ENCODE data around the gene PEX11G. TPM values are rescaled to one million over a fixed set of nuclear protein-coding genes. Genes with fewer than 3 reads are reported as not detected.
A peak's percentile ranks its signal among the peaks of the same experiment; 100 is the strongest.

The PEX11G gene
- total and polyA plus RNA-seq, 8 donors, result 1.5 to 6.8 (median 2.5) TPM

DNA sequence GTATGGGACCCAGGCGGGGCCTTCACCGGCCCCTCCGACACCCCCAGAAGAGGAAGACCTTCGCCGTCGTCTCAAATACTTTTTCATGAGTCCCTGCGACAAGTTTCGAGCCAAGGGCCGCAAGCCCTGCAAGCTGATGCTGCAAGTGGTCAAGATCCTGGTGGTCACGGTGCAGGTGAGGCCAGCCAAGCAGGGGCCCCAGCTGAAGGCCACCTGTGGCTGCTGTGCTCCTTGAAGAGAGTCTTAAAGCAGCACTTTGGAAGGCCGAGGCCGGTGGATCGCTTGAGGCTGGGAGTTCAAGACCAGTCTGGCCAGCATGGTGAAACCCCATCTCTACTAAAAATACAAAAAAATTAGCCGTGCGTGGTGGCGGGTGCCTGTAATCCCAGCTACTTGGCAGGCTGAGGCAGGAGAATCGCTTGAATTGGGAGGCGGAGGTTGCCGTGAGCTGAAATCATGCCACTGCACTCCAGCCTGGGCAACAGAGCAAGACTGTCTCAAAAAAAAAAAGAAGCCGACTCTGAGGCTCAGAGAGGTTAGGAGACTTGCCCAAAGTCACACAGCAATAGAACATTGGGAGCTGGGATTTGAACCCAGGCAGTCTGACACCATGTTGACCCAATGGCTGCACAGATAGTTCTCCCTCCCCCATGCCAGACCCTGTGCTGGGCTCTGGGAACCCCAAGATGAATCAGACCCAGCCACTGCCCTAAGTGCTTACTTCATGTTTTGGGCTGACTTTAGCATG, 36.3 kb upstream of the PEX11G start:
- Histone ChIP-seq H3K27me3 (no peaks in the 10 kb centered on the region), H3K27ac (no peak overlapping the region), H3K4me1 (peaks cover 4 to 13% (median 12%) of the 10 kb centered on the region in 3 donors), H3K9me3 (no peaks in the 10 kb centered on the region), H3K4me3 (no peak overlapping the region), H3K36me3 (no peaks in the 10 kb centered on the region)
- intact Hi-C loops (cut with DNase I), result no loop called here
- ATAC-seq, result no peak
- WGBS, 2 donors, result 91 to 93% methylated on average over 20 of the region's 20 CpGs
- TF ChIP-seq, protein P1, sequence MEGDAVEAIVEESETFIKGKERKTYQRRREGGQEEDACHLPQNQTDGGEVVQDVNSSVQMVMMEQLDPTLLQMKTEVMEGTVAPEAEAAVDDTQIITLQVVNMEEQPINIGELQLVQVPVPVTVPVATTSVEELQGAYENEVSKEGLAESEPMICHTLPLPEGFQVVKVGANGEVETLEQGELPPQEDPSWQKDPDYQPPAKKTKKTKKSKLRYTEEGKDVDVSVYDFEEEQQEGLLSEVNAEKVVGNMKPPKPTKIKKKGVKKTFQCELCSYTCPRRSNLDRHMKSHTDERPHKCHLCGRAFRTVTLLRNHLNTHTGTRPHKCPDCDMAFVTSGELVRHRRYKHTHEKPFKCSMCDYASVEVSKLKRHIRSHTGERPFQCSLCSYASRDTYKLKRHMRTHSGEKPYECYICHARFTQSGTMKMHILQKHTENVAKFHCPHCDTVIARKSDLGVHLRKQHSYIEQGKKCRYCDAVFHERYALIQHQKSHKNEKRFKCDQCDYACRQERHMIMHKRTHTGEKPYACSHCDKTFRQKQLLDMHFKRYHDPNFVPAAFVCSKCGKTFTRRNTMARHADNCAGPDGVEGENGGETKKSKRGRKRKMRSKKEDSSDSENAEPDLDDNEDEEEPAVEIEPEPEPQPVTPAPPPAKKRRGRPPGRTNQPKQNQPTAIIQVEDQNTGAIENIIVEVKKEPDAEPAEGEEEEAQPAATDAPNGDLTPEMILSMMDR (IDR thresholded peaks at IDR 0.05), result no peak
- no peak for FAIRE-seq
- DNase-seq, result no peak

DNA sequence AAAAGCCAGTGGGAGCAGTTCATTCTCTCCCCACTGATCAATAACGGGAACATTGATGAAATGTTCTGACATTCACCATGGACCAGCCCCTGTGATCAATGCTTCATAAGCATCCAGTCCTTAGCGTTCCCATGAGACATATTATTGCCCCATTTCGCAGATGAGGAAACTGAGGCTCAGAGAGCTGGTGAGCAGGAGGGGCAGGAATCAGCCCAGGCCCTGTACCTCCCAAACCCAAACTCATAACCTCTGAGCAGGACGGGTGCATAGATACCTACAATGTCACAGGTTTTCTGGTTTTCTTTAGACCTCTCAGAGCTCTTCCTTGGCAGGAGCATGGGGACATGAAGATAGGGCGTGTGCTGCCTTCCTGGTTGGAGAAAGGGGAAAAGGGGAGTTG, 35.7 kb upstream of the PEX11G start:
- Histone ChIP-seq H3K27me3 (no peaks in the 10 kb centered on the region), H3K36me3 (no peaks in the 10 kb centered on the region), H3K27ac (no peak overlapping the region), H3K4me1 (peaks cover 4 to 13% (median 12%) of the 10 kb centered on the region in 3 donors), H3K4me3 (no peak overlapping the region), H3K9me3 (no peaks in the 10 kb centered on the region)
- DNase-seq (no peak), FAIRE-seq (no peak), ATAC-seq (no peak)
- 85 to 86% methylated on average over 5 of the region's 5 CpGs for WGBS, 2 donors
- TF ChIP-seq, protein P1 (IDR thresholded peaks at IDR 0.05), result no peak
- intact Hi-C loops (cut with DNase I), result no loop called here

DNA sequence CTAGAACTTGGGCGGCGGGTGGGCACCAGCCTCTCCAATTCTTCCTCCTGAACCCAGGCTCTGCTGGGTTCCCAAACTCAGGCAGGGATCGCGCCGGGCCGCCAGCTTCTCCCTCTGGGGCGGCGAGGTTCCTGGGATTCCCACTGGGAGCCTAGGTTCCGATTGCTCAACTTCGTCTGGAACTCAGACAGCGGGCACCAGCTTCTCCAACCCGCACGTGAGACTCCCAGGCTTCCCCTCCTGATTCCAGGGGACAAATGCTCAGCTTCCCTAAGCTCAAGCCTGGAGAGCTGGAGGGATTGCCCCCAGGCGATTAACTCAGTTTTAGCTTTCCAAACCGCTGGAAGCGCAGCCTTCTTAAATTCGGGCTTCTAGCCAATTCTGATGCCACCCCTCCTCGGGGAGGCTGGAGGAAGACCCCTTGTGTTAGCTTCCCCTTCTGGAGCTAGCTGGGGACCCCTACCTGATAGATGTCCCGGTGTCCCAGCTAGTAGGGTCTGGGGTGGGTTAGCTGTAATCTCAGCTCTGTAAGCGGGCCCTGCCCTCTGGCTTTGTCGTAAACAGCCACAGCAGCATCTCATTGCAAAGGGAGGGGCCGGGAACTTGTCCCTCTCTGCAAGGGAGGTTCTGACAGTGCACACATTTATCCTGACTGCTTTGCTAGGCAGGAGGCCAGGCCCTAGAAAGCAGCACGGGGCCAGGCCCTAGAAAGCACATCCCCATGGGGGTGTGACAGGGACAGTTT, 34.3 kb upstream of the PEX11G start:
- peak in 2 of 4 donors; percentile 3 to 4 for ATAC-seq
- H3K4me1 ChIP-seq, result peaks cover 4 to 13% (median 12%) of the 10 kb centered on the region in 3 donors
- H3K27ac ChIP-seq, result peak overlapping the region in 1 of 4 donors; percentile 44
- intact Hi-C loops (cut with DNase I), result no loop called here
- no peak for FAIRE-seq
- H3K27me3 ChIP-seq, result no peaks in the 10 kb centered on the region
- TF ChIP-seq, protein P1 (IDR thresholded peaks at IDR 0.05), result no peak
- no peaks in the 10 kb centered on the region for H3K9me3 ChIP-seq
- peak overlapping the region; percentile 60 to 94 (median 88) for H3K4me3 ChIP-seq
- DNase-seq, result peak in 2 of 6 donors; percentile 63 to 80
- H3K36me3 ChIP-seq, result no peaks in the 10 kb centered on the region
- WGBS, 2 donors, result 7 to 10% methylated on average over 21 to 23 of the region's 23 CpGs

DNA sequence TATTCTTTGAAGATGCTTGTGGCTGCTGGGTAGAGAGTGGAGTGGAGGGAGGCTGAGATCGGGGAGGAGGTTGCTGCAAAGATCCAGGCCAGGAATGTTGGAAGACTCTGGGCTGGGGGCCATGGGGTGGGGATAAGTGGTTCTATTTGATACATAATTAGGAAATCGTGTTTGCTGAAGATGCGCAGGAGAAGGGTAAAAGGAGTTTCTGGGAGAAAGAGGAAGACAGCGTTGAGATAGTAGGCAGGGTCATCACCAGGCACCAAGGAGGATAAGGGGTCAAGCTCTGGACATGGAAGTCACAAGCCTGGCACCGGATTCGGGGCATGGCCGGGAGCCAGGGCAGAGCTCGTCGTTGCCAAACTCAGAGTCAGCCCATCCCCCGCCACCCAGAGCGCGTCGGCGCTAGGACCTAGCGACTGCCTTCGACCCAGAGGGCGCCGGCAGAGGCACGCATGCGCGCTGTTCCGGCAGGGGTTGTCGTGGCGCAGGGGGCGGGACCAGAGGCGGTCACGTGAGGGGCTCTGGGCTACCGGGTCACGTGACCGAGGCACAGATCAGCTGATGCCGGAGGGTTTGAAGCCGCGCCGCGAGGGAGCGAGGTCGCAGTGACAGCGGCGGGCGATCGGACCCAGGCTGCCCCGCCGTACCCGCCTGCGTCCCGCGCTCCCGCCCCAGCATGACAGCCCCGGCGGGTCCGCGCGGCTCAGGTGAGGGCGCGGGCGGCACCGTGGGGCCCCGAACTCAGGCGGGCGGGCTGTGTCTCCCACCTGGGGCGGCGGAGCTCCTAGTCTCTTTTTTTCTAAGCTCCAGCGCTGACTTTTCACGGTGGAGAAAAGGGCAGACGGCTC, 33.5 kb upstream of the PEX11G start, which contains the start of gene MCOLN1:
Gene MCOLN1 (plus strand): TSS at position 553 of the 851 bp plus-strand sequence. CDS start 127 bp downstream, at position 680.
- WGBS, 2 donors, result 1% methylated on average over 43 to 65 of the region's 65 CpGs
- Histone ChIP-seq H3K27me3 (no peaks in the 10 kb centered on the region), H3K4me1 (peaks cover 4 to 13% (median 12%) of the 10 kb centered on the region in 3 donors), H3K27ac (peak within 1 kb of the TSS in 2 of 4 donors; percentile 17 to 44), H3K36me3 (no peaks in the 10 kb centered on the region), H3K9me3 (no peaks in the 10 kb centered on the region), H3K4me3 (peak within 1 kb of the TSS; percentile 60 to 94 (median 88))
- intact Hi-C loops (cut with DNase I), result no loop called here
- DNase-seq (peak; percentile 99 to 100 (median 100)), FAIRE-seq (no peak), ATAC-seq (peak; percentile 94 to 97 (median 96))
- TF ChIP-seq, protein P1 (IDR thresholded peaks at IDR 0.05), result no peak

All from pancreas (tissue), 10 donors.